Measurements from ENCODE around the gene PPP1R15B.
A peak's percentile ranks its signal among the peaks of the same experiment; 100 is the strongest.

The PPP1R15B gene

DNA sequence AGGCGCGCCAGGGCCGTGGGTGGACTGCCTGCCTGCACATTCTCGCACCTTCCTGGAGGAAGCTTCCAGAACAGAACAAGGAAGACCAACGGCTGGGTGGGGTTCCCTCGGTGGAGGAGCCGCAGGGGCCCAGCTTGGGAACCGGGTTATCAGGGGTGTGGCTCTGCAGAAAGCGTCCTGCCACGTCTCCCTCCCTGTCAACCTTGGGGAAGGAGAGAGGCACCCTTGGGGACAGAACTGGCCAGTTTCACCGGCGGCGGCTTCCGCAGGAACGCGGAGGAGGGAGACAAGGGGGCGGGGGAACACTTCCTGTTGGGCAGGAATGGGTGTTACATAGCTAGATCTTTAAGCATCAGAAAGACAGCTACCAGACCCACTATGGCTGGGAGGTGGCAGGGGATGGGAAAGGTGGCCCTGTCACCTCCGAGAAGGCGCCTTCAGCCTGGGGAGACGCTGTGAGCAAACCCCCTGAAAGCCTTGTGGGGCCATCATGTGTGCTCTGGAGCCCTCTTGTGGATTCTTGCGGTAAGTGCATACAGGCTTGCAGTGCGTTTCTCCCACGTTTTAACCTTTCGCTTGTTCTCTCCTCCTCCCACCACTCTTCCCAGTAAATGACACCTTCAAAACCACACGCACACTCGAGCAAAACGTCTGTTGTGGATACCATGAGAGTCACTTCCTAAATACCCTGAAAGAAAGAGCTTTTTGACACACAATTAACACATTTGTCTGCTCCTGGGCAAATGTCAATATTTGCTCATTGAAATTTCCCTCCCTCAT, 48.1 kb downstream of the PPP1R15B start:
- peak; percentile 68 for DNase-seq

DNA sequence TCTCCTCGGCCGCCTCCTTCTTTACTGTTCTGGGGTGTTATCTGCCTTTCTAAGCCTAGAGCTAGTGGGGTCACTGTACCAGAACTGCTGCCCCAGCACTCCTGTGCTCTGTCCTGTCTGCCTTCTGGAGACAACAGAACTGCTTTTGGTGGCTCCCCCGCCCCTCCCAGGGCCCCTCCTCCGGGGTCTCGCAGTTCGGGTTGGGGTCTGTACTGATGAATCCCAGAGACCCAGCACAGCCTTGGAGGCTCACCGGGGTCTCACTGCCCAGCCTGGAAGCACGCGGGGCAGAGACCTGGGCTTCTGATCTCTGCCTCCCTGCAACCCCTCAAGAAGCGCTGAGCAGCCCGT, 48.7 kb downstream of the PPP1R15B start:
- no peak for DNase-seq

DNA sequence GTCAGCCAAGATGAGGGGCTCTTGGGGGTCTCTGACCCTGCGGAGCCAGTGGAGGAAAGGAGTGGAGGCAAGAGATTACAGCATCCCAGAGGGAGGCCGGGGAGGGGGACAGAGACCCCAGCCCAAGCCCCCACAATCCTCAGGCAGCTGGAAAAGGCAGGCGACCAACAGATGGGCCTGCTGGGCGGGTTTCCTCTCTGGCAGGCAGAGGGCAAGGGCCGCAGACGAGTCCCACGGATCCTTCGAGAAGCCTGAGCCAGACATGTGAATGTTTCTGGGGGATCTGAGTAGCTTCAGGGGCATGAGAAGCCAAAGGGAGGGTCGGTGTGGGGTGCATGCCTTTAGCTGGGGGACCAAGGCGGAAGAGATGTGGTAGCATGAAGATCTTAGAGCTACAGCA, 49.8 kb downstream of the PPP1R15B start:
- no peak for DNase-seq

DNA sequence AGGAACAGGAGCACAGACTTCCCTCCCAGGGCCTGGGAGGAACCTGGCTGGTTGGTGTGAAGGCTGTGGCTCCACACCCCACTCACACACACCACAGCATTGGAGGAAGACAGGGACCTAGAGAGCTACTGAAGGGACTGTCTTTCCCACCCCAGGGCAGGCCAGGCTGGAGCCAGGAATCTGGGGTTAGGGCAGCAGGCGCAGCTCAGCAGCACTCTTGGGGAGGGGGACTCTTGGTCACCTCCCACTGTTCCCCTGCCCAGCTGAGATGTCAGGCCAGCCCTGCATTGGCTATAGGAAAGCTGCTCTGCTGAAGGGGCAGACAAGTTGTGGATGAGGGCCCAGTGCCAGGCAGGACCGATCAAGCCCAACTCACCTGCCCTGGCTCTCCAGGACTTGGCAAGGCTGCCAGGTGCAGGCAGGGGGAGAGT, 50.3 kb downstream of the PPP1R15B start:
- no peak for DNase-seq

DNA sequence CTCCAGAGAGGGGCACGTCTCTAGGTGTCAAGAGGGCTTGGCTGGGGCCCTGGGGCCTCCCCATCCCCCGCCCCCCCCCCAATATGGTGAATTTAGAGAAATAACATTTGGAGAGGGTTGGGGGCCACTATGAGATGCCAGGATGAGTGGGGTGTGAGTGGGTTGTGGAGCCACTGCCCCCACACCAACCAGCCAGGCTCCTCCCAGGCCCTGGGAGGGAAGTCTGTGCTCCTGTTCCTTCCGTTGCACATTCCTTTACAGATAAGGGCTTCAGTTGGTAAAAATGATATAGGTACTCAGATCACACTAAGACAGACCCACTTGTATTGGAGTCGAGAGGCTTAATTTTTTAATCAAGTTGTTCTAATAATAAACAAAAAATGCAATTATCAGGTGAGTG, 51.3 kb downstream of the PPP1R15B start:
- no peak for DNase-seq

DNA sequence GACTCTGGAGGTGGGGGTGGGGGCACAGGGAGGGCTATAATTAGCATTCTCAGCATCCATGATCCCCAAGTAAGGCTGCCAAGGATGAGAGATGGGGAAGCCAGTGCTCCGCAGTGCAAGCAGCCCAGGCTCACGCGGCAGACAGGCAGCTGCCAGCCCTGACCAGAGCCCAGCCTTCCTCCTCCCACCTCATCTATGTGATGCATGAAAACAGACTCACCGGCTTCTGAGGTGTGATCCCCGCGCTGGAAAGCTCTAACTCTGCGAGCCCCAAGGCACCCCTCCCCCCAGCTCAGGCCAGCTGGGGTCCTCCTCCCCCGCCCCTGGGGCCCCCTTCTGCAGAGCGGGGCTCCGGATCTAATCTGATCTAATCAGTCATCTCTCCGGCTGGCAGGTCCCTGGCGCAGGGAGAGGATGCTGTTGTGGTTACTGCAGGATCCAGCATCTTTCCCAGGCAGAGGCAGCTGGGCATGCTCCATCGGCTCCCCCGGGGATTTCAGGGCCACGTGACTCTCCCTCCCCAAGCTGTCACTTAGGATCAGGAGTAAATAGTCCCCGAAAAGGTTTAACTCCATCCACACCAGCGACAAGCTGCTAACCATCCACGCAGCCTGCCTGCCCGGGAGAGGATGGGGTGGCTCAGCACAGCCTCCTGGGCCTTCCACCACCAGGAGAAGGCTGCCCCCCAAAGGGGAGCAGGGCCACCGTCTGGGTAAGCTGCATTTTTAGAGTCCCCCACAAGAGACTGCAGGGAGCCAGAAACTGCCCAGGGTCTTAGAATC, 52.0 kb downstream of the PPP1R15B start, which contains the start of gene PLEKHA6:
TSS of gene PLEKHA6 (minus strand) at position 456 of the 782 bp plus-strand sequence. CDS start 86,202 bp downstream, outside the sequence.
- peak; percentile 72 for DNase-seq

DNA sequence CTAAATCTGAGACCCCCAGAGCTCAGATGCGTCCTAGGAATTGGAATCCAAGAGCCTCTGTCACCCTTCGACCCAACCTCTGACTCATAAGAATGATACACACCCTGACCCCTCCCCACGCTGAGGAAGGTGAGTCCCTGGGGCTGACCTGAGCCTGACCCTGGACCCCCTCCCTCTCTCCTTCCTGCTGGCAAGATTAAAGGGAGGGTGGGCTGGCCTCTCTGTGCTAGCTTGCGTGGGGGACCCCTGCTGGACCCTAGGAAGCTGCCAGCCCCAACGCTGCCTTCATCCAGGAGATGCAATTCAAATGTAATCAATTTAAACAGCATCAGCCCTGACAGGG, 52.5 kb downstream of the PPP1R15B start:
- DNase-seq: no peak

DNA sequence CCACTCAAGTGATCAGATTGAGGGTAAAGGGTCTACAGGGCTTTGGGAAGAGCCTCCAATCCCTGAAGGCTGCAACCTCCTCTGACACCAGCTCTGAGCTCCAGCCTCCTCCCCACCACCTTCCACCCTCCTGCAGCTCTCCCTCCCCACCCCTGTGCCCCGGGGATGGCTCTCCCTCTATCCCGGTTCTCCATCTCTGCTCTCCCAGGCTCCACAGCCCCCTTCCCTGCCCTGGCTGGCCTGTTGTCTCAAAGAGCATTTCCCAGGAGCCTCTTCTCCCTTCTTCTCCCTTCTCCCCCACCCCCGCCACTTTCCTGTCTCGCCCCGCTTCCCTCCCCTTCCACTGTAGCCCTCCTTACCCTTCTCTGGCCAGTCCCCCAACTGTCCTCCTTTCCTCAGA, 53.0 kb downstream of the PPP1R15B start:
- no peak for DNase-seq

DNA sequence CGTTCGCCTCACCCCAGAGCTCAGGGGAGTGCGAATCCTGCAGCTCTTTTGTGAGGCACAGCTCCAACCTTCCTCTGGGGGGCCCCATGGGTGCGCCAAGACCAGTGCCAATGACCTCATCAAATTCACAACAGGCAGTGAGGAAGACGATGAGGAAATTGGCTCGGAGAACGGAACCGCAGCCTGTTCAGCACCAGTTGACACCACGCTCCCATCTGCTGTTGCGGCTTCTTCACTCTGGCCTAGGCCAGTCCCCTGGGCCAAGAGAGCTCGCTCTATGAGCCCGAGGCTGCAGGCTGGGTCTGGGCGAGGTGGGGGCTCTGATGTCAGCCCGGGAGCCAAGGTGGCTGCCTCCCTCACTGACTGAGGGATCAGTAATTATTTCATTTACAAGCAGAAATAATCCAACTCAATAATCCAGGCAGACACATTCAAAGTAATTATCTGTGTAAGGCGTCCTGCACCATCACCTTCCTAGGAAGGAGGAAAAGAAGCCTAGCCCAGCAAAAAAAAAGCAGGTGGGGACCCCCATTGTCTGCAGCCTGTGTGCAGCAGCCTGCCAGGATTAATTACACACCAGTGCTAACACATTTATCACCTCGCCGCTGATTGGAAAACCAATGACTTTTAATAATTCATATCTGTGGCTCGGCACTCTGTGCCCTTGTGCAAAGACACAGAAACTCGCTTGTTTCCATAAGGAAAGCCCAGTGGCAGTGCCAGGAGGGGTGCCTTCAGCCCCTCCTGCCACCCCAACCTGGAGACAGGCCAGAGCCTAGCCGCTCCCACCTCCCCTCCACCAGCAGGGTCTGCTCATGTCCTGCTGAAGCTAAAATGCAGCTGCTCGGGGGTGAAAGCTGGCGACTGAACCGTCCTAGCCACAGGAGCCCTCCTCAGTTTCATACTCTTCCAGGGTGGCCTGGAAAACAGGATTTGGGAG, 53.8 kb downstream of the PPP1R15B start:
- peak; percentile 23 for DNase-seq

DNA sequence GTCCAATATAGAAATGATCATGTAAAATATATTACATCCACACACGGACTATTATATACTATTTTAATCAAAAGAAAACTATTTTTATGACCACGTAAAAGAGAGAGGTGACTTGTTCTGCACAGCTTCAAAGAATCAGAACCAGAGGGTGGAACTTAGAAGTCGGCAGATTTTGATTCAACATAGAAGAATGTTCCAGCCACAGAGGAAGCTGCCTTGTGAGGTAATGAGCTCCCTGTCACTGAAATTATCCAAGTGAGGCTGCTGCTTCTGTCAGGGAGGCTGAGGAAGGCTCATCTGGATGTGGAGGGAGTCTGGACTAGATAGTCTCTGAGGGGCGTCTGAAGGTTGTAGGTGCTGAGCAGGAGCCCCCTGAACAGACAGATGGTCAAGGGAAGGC, 54.6 kb downstream of the PPP1R15B start:
- DNase-seq: no peak

DNA sequence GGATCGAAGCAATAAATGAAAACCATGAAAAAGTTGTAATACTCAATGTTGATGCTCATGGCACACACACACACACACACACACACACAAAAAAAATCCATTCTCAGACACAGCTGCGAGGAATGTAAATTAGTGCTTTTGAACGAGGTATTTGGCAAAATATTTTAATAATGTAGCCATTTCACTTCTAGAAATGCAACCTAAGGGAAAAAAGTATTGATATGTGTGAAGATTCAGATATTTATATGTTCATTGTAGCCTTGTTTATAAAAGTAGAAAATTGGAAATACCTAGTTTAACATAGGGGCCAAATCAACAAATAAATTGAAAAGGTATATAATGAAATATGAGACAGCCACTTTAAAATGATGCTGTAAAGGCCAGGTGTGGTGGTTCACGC, 55.7 kb downstream of the PPP1R15B start:
- no peak for DNase-seq

DNA sequence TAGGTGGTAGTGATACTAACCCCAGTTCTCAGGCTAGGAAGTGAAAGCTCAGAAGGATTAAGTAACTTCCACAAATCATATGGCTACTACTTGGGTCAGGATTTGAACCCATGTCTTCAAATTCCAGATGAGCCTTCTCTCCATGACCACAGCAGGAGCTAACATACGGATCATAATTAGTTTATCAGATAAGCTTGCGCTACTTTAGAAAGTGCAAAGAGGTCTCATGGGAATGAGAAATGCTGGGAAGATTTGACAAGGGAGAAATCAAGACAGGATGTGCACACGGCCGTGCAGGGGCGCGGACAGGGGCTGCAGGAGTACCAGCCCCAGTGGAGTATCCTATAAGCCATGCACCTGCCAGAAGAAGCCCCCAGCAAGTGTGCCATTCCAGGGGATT, 57.0 kb downstream of the PPP1R15B start:
- DNase-seq: no peak
